K562 (cell line): Measurements from ENCODE around the gene ST6GALNAC3. TPM values are rescaled to one million over a fixed set of nuclear protein-coding genes. Genes with fewer than 3 reads are reported as not detected.

Experiments used
- ATAC-seq: fragments of 200-7000 bp; cut with Tn5 transposase; 3 replicates; pipeline ENCODE4 v1.9.1; 2020; ENCODE audit warnings: moderate library complexity
- BruUV-seq: library from RNA; stranded (reverse); fragments of 400-500 nt; replicated peaks from 2 replicates; lab custom pipeline; 2021; lab: Mats Ljungman, UMichigan
- CTCF ChIA-PET: fragments of 300-600 bp; formaldehyde crosslinking; extraction: SDS; loops from one replicate; lab custom pipeline; 2021; ENCODE audit warnings: low intra/inter-chr PET ratio; lab: Yijun Ruan, JAX
- POLR2A ChIA-PET: fragments of 300-600, 350-650 bp; sonication (Branson Sonifier 250); formaldehyde crosslinking; extraction: SDS; loops from one replicate; lab custom pipeline; 2021; ENCODE audit warnings: antibody characterized with exemption, inconsistent platforms; lab: Yijun Ruan, JAX
- DNase-seq, 4 experiments: peaks; one replicate each; pipeline versions ENCODE4 v3.0.0 to v3.0.0-alpha.2; 2011 to 2018; ENCODE audit warnings: low spot score in 3 of 4, mixed read lengths in 3 of 4; ENCODE audit errors: extremely low read depth in 1 of 4
- FAIRE-seq: peaks from 2 replicates; lab custom pipeline; 2011; peaks lifted over from hg19 to GRCh38; lab: Jason Lieb, UNC
- H2AFZ ChIP-seq: 2 replicates; pipeline ENCODE4 v1.6.0; 2011; ENCODE audit warnings: low read depth, low read length, control low read depth, inconsistent platforms
- H3K27ac ChIP-seq: fragments of 200-600 bp; 3 replicates; pipeline ENCODE4 v1.8.0; 2011; ENCODE audit warnings: low read depth, mild to moderate bottlenecking, control low read depth, inconsistent platforms, low read length, moderate library complexity, mixed read lengths; ENCODE audit errors: extremely low read depth
- H3K27me3 ChIP-seq, 2 experiments: fragments of 300-600 bp in 1 of 2; 2 replicates in 1 of 2; 3 replicates in 1 of 2; pipeline versions ENCODE4 v1.6.0 to v1.8.0; 2011; ENCODE audit warnings: inconsistent platforms in 2 of 2, low read length in 2 of 2, mild to moderate bottlenecking in 1 of 2, mixed read lengths in 1 of 2, moderate library complexity in 1 of 2; ENCODE audit not compliant: control insufficient read depth in 2 of 2, insufficient read depth in 2 of 2
- H3K36me3 ChIP-seq: fragments of 300-600 bp; 3 replicates; pipeline ENCODE4 v1.8.0; 2011; ENCODE audit warnings: mild to moderate bottlenecking, low read length, inconsistent platforms; ENCODE audit not compliant: control insufficient read depth, insufficient read depth
- H3K4me1 ChIP-seq, 2 experiments: fragments of 200-600 bp in 1 of 2; replicated peaks in 1 of 2; 2 replicates in 1 of 2; 3 replicates in 1 of 2; pipeline versions ENCODE4 v1.5.1 to v1.8.0; 2011; ENCODE audit warnings: inconsistent platforms in 2 of 2, low read length in 2 of 2, mild to moderate bottlenecking in 1 of 2, mixed read lengths in 1 of 2, moderate library complexity in 1 of 2; ENCODE audit not compliant: control insufficient read depth in 2 of 2, insufficient read depth in 2 of 2
- H3K4me2 ChIP-seq: 2 replicates; pipeline ENCODE4 v1.6.1; 2011; ENCODE audit warnings: low read length, control low read depth, inconsistent platforms, mixed read lengths; ENCODE audit not compliant: insufficient read depth
- H3K4me3 ChIP-seq: fragments of 200-600 bp; sonication (generic), shearing (Covaris generic); 2 replicates; pipeline ENCODE4 v1.5.1; 2016; ENCODE audit warnings: control low read depth, inconsistent platforms
- H3K79me2 ChIP-seq: fragments of 200-600 bp; 3 replicates; pipeline ENCODE4 v1.8.0; 2011; ENCODE audit warnings: low read length, inconsistent platforms; ENCODE audit not compliant: control insufficient read depth, insufficient read depth
- H3K9ac ChIP-seq, 2 experiments: 2 replicates each; pipeline versions ENCODE4 v1.6.0 to v1.6.1; 2011; ENCODE audit warnings: low read depth in 2 of 2, low read length in 2 of 2, control low read depth in 1 of 2, inconsistent platforms in 1 of 2, mild to moderate bottlenecking in 1 of 2, mixed read lengths in 1 of 2; ENCODE audit not compliant: insufficient read depth in 1 of 2
- H3K9me1 ChIP-seq: one replicate; pipeline ENCODE4 v1.6.0; 2011; ENCODE audit warnings: inconsistent platforms, mild to moderate bottlenecking, low read length, moderate library complexity; ENCODE audit not compliant: control insufficient read depth, insufficient read depth
- H3K9me3 ChIP-seq: replicated peaks from 2 replicates; pipeline ENCODE4 v1.5.1; 2011; ENCODE audit warnings: low read depth, low read length, inconsistent platforms; ENCODE audit not compliant: control insufficient read depth, insufficient read depth
- H4K20me1 ChIP-seq: replicated peaks from 2 replicates; pipeline ENCODE4 v1.6.1; 2011; ENCODE audit warnings: low read length, inconsistent platforms, mixed read lengths; ENCODE audit not compliant: control insufficient read depth, insufficient read depth
- BCOR ChIP-seq: fragments of 450-650 bp; IDR thresholded peaks from 2 replicates; pipeline ENCODE4 v1.6.1; 2016
- HMGN3 ChIP-seq: IDR thresholded peaks from 2 replicates; pipeline ENCODE4 v1.6.1; 2011; ENCODE audit warnings: borderline replicate concordance, low read depth, mild to moderate bottlenecking, mixed read lengths, low read length; ENCODE audit not compliant: insufficient read length; ENCODE audit errors: extremely low read depth
- HNRNPL ChIP-seq: fragments of 200-400 bp; formaldehyde crosslinking; IDR thresholded peaks from 2 replicates; pipeline ENCODE4 v1.6.1; 2017; ENCODE audit warnings: low read depth, mild to moderate bottlenecking, low read length
- NCOA6 ChIP-seq: fragments of 450-650 bp; IDR thresholded peaks from 2 replicates; pipeline ENCODE4 v1.6.1; 2017; ENCODE audit warnings: mild to moderate bottlenecking
- PATZ1 ChIP-seq: fragments of 250-450 bp; sonication (Bioruptor Pico); IDR thresholded peaks from 2 replicates; pipeline ENCODE4 v1.5.0; 2020; ENCODE audit warnings: mild to moderate bottlenecking, borderline replicate concordance
- SNIP1 ChIP-seq: fragments of 450-650 bp; IDR thresholded peaks from 2 replicates; pipeline ENCODE4 v1.7.1; 2017; ENCODE audit warnings: low read depth, mild to moderate bottlenecking
- U2AF2 ChIP-seq: fragments of 200-400 bp; formaldehyde crosslinking; optimal IDR thresholded peaks from 2 replicates; pipeline ENCODE3; 2017; ENCODE audit warnings: low read depth, mild to moderate bottlenecking, low read length
- ZMIZ1 ChIP-seq, 2 experiments: fragments of 150-350 bp in 1 of 2; IDR thresholded peaks; 2 replicates each; pipeline ENCODE4 v1.6.1; 2012 to 2016; ENCODE audit warnings: low read depth in 2 of 2, low read length in 2 of 2, mild to moderate bottlenecking in 1 of 2, moderate library complexity in 1 of 2
- ZNF133 ChIP-seq: fragments of 250-450 bp; sonication (Bioruptor Pico); IDR thresholded peaks from 2 replicates; pipeline ENCODE4 v1.4.0; 2020; ENCODE audit warnings: mild to moderate bottlenecking
- ZNF146 ChIP-seq: IDR thresholded peaks from one replicate; pipeline ENCODE4 v1.6.1; 2018; ENCODE audit warnings: missing compliant biosample characterization; ENCODE audit not compliant: unreplicated experiment
- ZNF507 ChIP-seq: conservative IDR thresholded peaks from 2 replicates; pipeline ENCODE4 v1.6.1; 2017; ENCODE audit warnings: missing genetic modification characterization, missing compliant biosample characterization
- WGBS: fragments of 100-300 bp; shearing (Covaris generic); methylation state at CpG from one replicate; pipeline ENCODE4 v1.1.6; 2016; ENCODE audit warnings: low coverage, mixed read lengths; ENCODE audit not compliant: insufficient coverage; ENCODE audit errors: missing lambda C conversion rate; 5-methylcytosine and 5-hydroxymethylcytosine counted together
- in situ Hi-C: fragments of 300-500 bp; cut with MboI; formaldehyde crosslinking; loops from 4 replicates; pipeline ENCODE4 v1.15.0; 2018; ENCODE audit warnings: inconsistent platforms, mixed read lengths
- intact Hi-C: fragments of 100-400 bp; cut with micrococcal nuclease; formaldehyde crosslinking; loops from 2 replicates; pipeline ENCODE4 v1.14.2; 2022
- polyA plus RNA-seq, 8 experiments: library from polyadenylated mRNA; depleted of rRNA in 4 of 8; stranded (reverse) in 5 of 8; unstranded in 3 of 8; fragments of >200 nt; fragmentation: Nextera tagmentation in 2 of 8; fragmentation: Illumina TruSeq in 1 of 8; extraction: Ambion mirVana in 2 of 8; extraction: Trizol in 1 of 8; gene quantifications; 2 replicates each; pipeline versions ENCODE4 v1.2.1 to v1.2.3, GENCODE V29; 2011 to 2014; ENCODE audit warnings: inconsistent platforms in 1 of 8, missing spikeins in 1 of 8
- total RNA-seq, 7 experiments: library from RNA; depleted of rRNA in 6 of 7; stranded (reverse); fragments of >200 nt in 6 of 7; fragmentation: Illumina TruSeq in 2 of 7; extraction: Trizol in 2 of 7; gene quantifications; 2 replicates each; pipeline versions ENCODE4 v1.2.1 to v1.2.3, GENCODE V29; 2011 to 2021; ENCODE audit warnings: low replicate concordance in 1 of 7

The ST6GALNAC3 gene
- total and polyA plus RNA-seq, 9 of the 15 experiments (the other 6 are each of a cell fraction or from before 2014, with no cell fraction given), result 0.04 to 0.29 (median 0.18) TPM; not detected in 6

GRCh38 chr1:76203127-76203526 lies 128.6 kb downstream of the ST6GALNAC3 start:
- no TSS peak for BruUV-seq
- 0% methylated on average over 3 of the region's 3 CpGs for WGBS
- H3K4me3 ChIP-seq, result no peak overlapping the region
- DNase-seq (no peak), FAIRE-seq (no peak), ATAC-seq (no peak)
- no peaks in the 10 kb centered on the region for H3K9me1 ChIP-seq
- no peak overlapping the region for H3K27ac ChIP-seq
- H3K27me3 ChIP-seq, result no peaks in the 10 kb centered on the region
- CTCF ChIA-PET, result no interaction called here
- no peaks in the 10 kb centered on the region for H4K20me1 ChIP-seq
- no peak overlapping the region for H2AFZ ChIP-seq
- TF ChIP-seq HMGN3 (no peak), BCOR (no peak), HNRNPL (no peak), U2AF2 (no peak), PATZ1 (CRISPR knock-in tag) (no peak), NCOA6 (no peak), SNIP1 (no peak), ZNF146 (no peak), ZMIZ1 (IDR thresholded peaks at IDR 0.05; ENCODE audit: low read depth in 2 of 2, low read length in 2 of 2) (no peak), ZNF507 (tag) (no peak), ZNF133 (CRISPR knock-in tag) (no peak)
- POLR2A ChIA-PET, result no interaction called here
- no peak overlapping the region for H3K4me2 ChIP-seq
- intact Hi-C loops, result no loop called here
- no peaks in the 10 kb centered on the region for H3K79me2 ChIP-seq
- no peak overlapping the region for H3K9ac ChIP-seq
- in situ Hi-C loops, result no loop called here
- H3K36me3 ChIP-seq, result no peaks in the 10 kb centered on the region
- H3K9me3 ChIP-seq, result no peaks in the 10 kb centered on the region
- no peaks in the 10 kb centered on the region for H3K4me1 ChIP-seq
